G401 (cell line): ENCODE results near the gene SDR42E2. TPM values are rescaled to one million over a fixed set of nuclear protein-coding genes. Genes with fewer than 3 reads are reported as not detected.
"Not testable (repeated sequence)": the region's sequence is repeated elsewhere in the genome, so short reads cannot be mapped to it uniquely, and the experiment has no call there.

ENCODE experiments used
- DNase-seq: peaks from one replicate; pipeline ENCODE4 v3.0.0-alpha.2; 2015; ENCODE audit warnings: low spot score
- in situ Hi-C: cut with HindIII; loops from 2 replicates; pipeline ENCODE4 v1.10.0; 2016; ENCODE audit warnings: low sequenced_read_pairs, mixed read lengths
- total RNA-seq: library from RNA; depleted of rRNA; stranded (reverse); fragments of >200 nt; shearing (Covaris generic); gene quantifications from 2 replicates; pipeline ENCODE4 v1.2.3, GENCODE V29; 2014

Gene SDR42E2
- total RNA-seq, 1 experiment from 2014 or later = not detected

- DNase-seq = peak; percentile 89
- in situ Hi-C loops = no loop called here
Measured at GRCh38 chr16:22206013-22206841, 43.9 kb downstream of the SDR42E2 start, which contains the start of gene EEF2K. Gene EEF2K, plus strand, starts transcription at chr16:22206278. Its CDS starts 19,452 bp downstream, at chr16:22225730.

- in situ Hi-C loops = no loop called here
Measured at GRCh38 chr16:22206842-22207714, 44.8 kb downstream of the SDR42E2 start.

GRCh38 chr16:22207715-22208360, 45.5 kb downstream of the SDR42E2 start:
- DNase-seq = peak; percentile 45
- in situ Hi-C loops = no loop called here

More at GRCh38 chr16:22206842-22207714, 44.8 kb downstream of the SDR42E2 start:
- DNase-seq = peak; percentile 81

- DNase-seq = no peak
- in situ Hi-C loops = no loop called here
Measured at GRCh38 chr16:22210285-22210684, 48.0 kb downstream of the SDR42E2 start.

DNA sequence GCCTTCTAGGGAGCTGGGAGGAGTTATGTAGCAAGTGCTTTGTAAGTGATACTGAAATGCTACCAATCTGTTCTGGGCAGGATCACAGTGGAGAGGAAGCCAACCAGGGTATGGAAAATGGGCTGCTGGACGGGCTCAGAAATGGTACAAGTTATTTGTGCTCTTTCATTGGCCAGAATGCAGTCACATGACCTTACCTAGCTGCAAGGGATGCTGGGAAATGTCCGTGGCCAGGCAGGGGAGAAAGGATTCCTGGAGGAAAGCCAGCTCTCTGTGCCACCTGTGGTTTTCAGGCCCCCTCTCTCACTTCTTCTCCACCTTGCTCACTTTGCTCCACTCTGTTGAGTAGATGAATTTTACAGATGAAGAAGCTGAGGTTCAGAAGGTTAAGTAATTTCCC, 48.5 kb downstream of the SDR42E2 start:
- in situ Hi-C loops = no loop called here

GRCh38 chr16:22213236-22213635, 50.9 kb downstream of the SDR42E2 start:
- in situ Hi-C loops = no loop called here

More for the DNA sequence above, 48.5 kb downstream of the SDR42E2 start:
- DNase-seq = no peak

DNA sequence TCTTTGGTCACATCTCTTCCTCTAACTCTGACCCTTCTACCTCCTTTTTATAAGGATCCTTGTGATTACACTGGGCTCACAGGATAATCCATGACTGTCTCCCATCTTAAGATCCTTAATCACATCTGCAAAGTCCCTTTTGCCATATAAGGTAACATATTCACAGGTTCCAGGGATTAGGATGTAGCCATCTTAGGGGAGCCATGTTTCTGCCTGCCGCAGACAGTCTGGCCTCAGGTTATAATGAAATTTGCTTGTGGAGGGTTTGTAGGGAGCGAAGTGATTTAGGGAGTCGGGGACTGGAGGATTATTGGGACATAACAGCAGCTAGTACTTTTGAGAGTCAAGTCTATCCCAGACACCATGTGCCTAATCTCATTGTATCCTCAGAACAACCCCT, 51.5 kb downstream of the SDR42E2 start:
- in situ Hi-C loops = no loop called here

More at GRCh38 chr16:22213236-22213635, 50.9 kb downstream of the SDR42E2 start:
- DNase-seq = peak; percentile 73

DNA sequence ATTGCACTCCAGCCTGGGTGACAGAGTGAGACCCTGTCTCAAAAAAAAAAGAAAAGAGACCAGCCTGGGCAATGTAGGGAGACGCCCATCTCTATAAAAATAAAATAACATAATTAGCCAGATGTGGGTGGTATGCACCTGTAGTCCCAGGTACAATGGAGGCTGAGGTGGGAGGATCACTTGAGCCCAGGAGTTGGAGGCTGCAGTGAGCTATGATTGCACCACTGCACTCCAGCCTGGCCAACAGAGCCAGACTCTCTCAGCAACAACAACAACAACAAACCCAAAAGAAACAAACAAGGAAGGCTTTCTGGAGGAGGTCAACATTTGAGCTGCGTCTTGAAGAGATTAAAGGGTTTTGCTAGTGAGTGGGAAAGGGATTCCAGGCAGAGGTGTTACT, 52.1 kb downstream of the SDR42E2 start:
- DNase-seq = no peak
- in situ Hi-C loops = no loop called here

More for the DNA sequence above, 51.5 kb downstream of the SDR42E2 start:
- no peak for DNase-seq

DNA sequence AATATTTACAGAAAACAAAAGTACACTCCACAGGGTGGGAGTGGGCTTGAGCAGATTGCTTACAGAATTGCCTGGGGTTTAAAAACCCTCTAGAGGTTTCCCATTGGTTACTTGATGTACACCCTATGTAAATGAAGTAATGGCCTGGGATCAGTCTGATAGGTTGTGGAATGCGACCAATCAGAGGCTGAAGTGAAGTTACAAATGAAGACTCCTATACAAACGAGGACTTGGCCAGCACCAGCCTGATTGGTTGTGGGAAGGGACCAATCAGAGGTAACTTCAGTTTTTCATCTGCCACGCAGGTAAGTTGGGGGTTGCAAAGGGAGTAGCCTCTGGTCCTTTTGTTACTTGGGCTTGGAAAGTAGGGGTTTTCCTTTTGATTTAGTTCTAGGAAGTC, 52.6 kb downstream of the SDR42E2 start:
- DNase-seq = no peak
- in situ Hi-C loops = loop anchor here (5.0 kb wide), 1 partner anchor 47 kb away; no protein-coding TSS in a partner anchor

GRCh38 chr16:22216191-22216831, 54.0 kb downstream of the SDR42E2 start:
- DNase-seq = peak; percentile 91
- in situ Hi-C loops = loop anchor here (5.0 kb wide), 1 partner anchor 46 kb away; no protein-coding TSS in a partner anchor

DNA sequence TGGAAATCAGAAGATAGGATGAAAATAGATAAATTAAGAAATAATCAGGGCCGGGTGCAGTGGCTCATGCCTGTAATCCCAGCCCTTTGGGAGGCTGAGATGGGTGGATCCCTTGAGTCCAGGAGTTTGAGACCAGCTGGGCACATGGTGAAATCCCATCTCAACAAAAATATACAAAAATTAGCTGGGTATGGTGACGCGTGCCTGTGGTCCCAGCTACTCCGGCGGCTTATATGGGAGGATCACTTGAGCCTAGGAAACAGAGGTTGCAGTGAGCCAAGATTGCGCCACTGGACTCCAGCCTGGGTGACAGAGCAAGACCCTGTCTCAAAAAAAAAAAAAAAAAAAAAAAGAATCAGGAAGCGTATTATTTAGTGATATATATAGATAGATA, 54.5 kb downstream of the SDR42E2 start:
- DNase-seq = not testable (repeated sequence)
- in situ Hi-C loops = loop anchor here (5.0 kb wide), 1 partner anchor 45 kb away; no protein-coding TSS in a partner anchor

GRCh38 chr16:22217890-22218730, 55.8 kb downstream of the SDR42E2 start:
- DNase-seq = no peak
- in situ Hi-C loops = loop anchor here (5.0 kb wide), 1 partner anchor 44 kb away; no protein-coding TSS in a partner anchor

DNA sequence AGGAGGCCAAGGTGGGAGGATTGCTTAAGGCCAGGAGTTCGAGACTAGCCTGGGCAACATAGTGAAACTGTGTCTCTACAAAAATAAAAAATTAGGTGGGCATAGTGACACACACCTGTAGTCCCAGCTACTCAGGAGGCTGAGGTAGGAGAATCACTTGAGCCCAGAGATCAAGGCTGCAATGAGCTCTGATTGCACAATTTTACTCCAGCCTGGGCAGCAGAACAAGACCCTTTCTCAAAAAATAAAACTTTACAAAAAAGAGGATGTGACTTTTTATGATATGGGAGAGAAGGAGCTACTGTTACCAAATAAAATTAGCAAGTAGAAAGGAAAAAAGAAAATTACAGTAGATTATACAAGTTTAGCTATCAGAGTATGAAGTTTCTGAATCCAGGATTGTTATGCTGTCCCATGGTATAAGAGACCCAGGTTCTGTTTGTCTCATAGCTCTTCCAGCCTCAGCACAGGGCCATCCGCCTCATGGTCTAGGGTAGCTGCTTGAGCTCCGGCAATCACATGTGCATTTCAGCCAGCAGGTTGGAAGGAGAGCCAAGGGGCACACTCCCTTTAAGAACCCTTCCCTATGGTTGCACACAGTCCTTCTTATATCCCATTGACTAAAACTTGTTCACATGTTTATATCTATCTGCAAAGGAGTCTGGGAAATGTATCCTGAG, 57.2 kb downstream of the SDR42E2 start:
- in situ Hi-C loops = loop anchor here (5.0 kb wide), 1 partner anchor 43 kb away; no protein-coding TSS in a partner anchor
- DNase-seq = no peak

- DNase-seq = peak; percentile 34
- in situ Hi-C loops = no loop called here
Measured at GRCh38 chr16:22220069-22220440, 57.7 kb downstream of the SDR42E2 start.

DNA sequence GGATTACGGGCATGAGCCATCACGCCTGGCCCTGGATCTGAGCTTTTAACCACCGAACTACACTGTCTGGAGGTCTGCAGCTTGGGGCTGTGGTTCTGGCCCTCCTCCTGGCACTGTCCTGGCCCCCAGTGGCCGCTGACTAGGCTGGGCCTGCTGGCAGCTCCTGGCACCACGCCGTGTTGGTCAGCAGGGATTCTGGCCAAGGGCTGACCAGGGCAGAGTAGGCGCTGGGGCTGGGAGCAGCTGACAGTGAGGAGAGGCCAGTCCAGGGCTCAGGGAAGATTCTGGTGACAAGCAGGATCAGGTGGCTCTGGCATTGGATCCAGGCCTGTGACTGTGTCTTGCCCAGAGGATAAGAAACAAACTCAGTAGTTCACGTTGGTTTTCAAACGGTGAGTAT, 58.4 kb downstream of the SDR42E2 start:
- in situ Hi-C loops = no loop called here
- DNase-seq = peak; percentile 87

DNA sequence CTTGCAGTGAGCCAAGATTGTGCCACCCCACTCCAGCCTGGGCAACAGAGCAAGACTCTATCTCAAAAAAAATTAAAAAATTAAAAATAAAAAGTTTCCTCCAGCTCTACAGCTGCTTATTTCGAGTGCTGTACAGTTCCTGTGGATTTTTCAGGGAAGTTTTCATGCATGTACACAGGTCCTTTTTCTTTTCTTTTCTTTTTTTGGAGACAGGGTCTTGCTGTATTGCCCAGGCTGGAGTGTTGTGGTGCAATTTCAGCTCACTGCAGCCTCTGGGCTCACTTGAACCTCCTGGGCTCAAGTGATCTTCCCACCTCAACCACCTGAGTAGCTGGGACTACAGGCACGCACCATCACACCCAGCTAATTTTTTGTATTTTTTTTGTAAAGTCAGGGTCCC, 59.7 kb downstream of the SDR42E2 start:
- DNase-seq = no peak
- in situ Hi-C loops = no loop called here

DNA sequence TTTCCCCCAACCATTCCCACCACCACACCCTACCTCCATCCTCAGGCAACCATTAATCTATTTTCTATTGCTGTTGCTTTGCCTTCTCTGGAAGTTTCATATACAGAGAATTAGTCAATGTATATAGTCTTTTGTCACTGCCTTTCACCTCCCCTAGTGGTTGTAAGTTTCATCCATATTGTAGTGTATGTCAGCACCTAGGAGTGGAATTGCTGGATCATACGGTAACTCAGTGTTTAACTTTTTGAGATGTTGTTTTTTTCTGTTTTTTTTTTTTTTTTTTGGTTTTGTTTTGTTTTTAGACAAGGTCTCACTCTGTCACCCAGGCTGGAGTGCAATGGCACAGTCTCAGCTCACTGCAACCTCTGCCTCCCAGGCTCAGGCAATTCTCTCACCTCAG, 60.7 kb downstream of the SDR42E2 start:
- in situ Hi-C loops = no loop called here
- DNase-seq = no peak
